ENCODE measurements around the gene MTHFD1L.
"Not testable (repeated sequence)": the region's sequence is repeated elsewhere in the genome, so short reads cannot be mapped to it uniquely, and the experiment has no call there.

MTHFD1L gene

DNA sequence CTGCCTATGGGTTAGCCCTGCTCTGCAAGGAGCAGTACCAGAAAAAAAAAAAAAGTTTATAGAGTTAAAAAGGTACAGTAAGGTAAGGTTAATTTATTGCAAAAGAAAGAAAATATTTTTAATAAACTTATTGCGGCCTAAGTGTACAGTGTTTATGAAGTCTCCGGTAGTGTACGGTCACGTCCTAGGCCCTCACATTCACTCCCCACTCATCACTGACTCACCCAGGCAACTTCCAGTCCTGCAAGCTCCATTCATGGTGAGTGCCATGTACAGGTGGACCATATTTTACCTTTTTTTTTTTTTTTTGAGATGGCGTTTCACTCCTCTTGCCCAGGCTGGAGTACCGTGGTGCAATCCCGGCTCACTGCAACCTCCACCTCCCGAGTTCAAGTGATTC is 258.1 kb downstream of the MTHFD1L start:
- DNase-seq (ENCODE audit: low read depth) = not testable (repeated sequence)

DNA sequence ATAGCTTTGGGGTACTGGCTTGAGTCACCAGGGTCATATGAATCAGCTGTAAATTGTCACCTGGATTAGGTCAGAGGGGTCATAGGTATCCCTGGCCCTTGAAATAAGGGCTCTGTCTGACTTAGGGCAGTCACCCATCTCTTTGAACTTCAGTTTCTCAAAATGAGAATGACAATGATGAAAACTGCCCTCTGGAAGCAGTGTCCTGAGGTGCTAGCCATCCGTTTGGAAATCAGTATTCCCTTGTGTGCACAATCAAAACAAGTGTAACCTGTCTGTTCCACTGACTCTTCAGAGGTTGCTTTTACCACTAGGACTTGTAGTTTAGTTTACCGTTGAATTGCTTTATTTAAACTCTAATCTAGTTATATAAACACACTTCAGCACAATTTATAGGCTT is 259.7 kb downstream of the MTHFD1L start:
- DNase-seq (ENCODE audit: low read depth) = not testable (repeated sequence)

DNA sequence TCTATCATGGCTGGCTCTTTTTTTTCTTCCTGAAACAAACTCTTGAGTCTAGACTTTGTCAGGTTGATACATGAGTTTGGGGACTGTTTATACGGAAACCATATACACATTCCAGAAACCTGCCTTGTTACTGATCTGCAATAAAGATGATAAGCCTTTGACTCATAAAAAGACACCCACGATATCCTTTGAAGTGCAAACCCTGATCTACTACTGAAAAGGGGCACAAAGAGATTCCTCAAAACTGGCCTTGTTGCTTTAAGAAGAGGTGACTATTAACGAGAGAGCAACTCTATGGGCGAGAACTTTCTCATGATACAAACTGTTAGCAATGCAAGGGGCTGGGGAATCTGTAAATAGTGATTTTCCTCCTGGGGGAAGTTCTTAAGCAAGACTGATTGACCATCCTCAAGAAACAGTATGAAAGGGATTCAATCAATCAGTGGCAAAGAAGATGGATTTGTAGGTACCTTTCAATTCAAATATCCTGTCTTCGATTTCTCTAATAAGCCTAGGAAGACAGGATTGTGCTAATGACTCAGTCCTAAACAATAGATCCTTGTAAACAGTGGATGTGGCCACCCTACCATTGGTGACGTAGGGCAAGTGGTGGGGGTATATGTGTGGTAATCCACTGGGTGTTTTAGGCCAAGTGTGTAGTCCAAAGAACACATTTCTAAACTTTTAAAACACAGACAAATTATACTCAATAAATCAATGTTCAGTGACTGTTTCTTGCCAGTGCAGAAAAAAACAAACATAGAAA is 260.3 kb downstream of the MTHFD1L start:
- DNase-seq (ENCODE audit: low read depth) = not testable (repeated sequence)

DNA sequence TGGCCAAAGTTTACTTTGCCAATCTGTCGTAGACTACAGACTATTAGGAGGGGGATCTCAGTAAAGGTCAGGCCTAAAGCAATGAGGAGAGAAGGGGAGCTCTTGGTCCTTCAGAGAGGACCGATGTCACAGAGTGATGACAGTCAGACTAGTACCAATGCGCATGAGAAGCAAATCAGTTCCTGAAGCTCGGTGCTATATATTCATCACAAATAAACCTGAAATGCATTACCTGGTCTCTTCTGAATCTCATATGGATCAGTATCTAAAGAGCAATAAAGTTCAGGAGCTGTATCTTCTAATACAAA is 260.9 kb downstream of the MTHFD1L start:
- DNase-seq (ENCODE audit: low read depth) = not testable (repeated sequence)

DNA sequence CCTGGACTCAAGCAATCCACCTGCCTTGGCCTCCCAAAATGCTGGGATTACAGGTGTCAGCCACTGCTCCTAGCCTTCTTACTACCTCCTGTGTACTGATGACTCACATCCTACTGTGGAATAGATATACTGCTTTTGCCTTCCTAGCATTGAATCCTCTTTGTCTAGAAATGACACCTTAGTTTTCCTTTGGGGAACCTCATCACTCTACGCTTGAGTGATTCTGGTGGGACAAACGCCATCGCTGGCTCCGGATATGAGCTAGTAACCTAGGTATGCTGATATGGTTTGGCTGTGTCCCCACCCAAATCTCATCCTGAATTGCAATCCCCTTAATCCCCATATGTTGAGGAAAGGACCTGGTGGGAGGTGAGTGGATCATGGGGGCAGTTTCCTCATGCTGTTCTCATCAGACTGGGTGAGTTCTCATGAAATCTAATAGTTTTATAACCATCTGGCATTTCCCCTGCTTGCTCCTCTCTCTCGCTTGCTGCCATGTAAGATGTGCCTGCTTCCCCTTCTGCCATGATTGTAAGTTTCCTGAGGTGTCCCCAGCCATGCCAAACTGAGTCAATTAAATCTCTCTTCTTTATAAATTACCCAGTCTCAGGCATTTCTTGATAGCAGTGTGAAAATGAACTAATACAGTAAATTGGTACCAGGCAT is 261.8 kb downstream of the MTHFD1L start:
- DNase-seq (ENCODE audit: low read depth) = not testable (repeated sequence)

DNA sequence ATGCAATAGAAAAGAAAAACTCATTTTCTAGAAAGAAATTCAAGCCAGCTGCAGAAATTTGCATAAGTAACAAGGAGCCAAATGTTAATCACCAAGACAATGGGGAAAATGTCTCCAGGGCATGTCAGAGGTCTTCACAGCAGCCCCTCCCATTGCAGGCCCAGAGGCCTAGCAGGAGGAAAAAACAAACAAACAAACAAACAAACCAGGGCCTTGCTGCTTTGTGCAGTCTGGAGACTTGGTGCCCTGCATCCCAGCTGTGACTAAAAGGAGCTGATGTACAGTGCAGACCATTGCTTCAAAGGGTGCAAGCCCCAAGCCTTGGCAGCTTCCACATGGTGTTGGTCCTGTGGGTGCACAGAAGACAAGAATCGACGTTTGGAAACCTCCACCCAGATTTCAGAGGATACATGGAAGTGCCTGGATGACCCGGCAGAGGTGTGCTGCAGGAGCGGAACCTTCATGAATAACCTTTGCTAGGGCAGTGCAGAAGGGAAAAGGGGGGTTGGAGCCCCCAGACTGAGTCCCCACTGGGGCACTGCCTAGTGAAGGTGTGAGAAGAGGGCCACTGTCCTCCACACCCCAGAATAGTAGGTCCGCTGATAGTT is 263.4 kb downstream of the MTHFD1L start:
- DNase-seq (ENCODE audit: low read depth) = no peak

DNA sequence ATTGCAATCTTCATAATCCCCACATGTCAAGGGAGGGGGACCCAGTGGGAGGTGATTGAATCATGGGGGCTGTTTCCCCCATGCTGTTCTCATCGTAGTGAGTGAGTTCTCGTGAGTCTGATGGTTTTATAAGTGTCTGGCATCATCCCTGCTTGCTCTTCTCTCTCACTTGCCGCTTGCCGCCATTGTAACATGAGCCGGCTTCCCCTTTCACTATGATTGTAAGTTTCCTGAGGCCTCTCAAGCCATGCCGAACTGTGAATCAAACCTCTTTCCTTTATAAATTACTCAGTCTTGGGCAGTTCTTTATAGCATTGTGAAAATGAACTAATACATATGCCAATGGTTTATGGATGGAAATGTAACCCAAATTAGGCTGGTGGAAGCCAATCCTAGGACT is 264.8 kb downstream of the MTHFD1L start:
- DNase-seq (ENCODE audit: low read depth) = no peak

DNA sequence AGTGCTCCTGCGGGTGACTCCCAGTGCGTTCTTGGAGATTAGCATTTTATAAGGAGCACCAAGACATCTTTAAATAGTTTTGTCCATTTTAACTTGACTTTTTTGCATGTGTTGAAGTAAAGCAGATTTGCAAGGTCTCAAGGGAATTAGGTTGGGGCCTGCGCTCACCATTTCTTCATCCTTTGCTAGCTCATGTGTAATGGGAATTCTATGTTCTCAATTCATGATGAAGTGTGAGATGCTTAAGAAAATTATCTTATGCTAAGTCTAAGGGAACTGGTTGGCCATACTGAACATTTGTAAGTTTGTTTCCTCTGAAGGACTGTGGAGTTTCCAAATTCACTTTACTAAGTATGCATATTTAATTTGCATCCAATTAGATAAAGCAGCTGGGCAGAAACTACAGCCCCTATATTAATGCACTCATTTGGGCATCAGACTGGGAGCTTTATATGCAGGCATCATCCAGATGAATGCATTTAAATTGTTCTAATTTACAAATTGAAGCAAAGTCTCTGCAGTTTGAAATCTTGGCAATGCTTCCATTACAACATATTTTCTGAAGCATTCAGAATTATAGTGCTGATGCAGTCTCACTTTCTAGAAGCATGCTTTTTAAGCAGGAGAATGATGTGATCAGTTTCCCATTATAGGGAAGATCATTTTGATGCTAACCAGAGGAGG is 266.0 kb downstream of the MTHFD1L start:
- DNase-seq (ENCODE audit: low read depth) = no peak

DNA sequence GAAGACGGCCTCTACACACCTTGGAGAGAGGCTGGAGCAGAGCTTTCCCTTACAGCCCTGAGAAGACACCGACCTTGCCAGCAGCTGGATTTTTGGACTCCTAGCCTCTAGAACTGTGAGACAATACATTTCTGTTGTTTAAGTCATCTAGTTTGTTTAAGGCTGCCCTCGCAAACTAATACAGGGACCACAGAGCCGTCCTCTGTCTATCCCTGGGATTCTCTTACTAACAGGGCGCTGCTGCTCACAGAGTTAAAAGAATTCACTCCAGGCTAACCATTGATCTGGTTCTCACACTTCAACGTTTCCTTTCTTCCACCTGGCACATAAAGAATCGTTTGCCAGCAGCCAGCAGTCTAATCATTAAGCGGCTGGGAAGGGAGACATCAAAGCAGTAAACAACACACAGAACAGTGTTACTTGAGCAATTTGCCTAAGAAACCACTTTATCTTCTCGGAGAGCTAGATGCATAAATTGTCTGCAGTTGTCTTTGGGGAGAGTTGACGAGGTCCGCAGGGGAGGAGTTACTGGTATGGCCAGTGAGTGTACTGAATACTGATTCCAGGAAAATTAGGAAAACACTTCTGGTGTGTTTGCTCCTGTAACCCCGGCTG is 270.7 kb downstream of the MTHFD1L start:
- no peak for DNase-seq (ENCODE audit: low read depth)

DNA sequence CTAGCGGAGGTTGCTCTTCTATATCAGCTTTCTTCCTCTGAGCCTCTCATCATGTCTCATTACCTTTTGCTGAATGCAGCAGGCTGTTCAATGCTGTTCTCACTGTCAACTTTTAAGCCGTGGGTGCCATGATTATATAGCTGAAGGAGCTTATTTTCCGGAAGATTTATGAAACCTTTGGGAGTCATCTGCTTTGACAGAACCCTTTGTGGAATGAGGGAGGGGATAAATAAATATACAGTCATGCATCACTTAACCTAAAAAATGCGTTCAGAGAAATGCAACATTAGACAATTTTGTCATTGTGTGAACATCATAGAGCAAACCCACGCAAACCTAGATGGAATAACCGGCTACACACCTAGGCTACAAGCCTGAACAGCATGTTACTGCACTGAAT is 272.0 kb downstream of the MTHFD1L start:
- no peak for DNase-seq (ENCODE audit: low read depth)

DNA sequence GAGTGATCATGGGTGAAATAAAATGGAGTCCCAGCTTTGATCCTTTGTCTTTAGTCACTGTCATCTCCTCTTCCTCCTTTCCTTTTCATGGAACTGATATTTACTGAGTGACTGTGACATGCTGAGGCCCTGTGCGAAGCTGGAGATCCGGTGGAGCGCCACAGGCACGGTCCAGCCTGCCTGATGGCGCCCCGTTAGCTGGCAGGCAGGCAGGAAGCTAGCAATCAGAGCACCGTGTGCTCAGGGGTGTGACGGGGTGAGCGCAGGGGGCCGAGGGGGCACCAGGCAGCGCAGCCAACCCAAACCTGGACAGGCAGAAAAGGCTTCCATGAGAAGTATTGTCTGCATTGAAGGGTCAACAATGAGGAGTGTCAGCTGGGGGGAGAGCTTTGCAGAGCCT is 274.0 kb downstream of the MTHFD1L start:
- DNase-seq (ENCODE audit: low read depth) = no peak

DNA sequence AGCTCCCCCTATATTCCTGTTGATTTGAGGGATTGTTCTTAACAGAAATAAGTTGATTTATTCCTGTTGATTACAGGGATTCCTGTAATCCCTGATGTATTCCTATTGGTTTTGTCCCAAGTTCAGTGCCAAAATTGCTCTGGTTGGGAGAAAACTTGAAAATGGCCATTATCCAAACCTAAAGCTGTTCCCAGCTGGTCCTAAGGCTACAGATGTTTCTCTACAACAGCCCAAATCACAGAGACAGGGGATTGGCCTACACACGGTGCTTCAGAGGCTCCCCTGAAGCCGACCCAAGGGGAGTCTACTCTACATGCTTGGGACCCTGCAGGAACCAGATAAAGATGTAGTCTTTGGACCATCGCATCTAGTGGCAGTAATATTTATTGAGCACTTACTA is 275.3 kb downstream of the MTHFD1L start:
- DNase-seq (ENCODE audit: low read depth) = no peak

DNA sequence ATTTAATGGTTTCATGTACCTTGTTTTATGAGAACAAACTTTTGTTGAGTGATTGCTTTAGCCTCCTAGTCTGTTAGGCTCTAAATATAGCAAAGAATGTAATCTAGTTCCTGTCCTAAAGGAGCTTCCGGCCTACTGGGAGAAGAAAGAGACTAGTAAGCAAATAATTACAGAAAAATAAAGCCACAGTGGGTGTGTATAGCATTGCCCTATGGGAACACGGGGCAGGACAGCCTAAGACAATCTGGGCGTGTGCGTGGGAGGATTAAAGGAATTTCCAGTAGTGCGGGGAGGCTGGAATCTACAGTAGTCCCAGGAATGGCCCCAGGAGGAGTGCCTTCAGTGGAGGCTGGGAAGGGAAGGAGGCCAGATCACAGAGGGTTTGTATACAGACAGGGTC is 276.2 kb downstream of the MTHFD1L start:
- DNase-seq (ENCODE audit: low read depth) = peak; percentile 1

DNA sequence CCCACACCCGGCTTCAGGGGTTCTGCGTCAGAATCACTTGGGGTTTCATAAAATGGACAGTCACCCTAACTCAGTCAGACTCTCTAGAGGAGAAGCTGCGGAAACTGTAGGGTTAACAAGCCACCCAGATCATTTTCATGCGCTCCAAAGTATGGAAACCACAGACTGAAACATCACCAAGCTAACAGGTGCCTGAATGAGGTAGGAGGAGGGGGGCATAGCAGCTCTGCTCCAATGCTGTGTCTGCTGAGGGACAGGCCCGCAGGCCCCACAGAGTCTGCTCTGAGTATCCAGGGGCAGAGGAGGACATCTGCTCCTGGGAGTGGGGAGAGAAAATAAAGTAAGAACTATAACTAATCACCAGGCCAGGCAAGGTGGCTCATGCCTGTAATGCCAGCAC is 277.2 kb downstream of the MTHFD1L start:
- no peak for DNase-seq (ENCODE audit: low read depth)

DNA sequence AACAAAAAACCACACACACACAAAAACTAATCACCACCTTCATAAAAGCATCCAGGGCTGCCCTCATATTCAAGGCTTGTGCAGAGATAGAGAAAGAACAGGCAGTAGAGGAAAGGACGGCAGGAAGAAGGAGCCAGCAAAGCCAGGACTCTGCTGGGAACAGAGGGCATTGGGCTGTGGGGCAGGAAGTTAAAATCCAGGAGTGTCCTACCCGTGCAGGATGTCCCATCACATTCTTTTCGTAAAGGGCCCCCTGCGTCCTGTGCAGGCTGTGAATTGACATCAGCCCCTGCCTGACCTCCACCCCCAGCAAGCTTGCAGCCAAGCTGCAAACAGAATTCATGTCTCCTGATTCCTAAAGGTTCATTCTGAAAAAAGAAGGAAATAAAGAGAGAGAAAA is 277.8 kb downstream of the MTHFD1L start:
- no peak for DNase-seq (ENCODE audit: low read depth)

DNA sequence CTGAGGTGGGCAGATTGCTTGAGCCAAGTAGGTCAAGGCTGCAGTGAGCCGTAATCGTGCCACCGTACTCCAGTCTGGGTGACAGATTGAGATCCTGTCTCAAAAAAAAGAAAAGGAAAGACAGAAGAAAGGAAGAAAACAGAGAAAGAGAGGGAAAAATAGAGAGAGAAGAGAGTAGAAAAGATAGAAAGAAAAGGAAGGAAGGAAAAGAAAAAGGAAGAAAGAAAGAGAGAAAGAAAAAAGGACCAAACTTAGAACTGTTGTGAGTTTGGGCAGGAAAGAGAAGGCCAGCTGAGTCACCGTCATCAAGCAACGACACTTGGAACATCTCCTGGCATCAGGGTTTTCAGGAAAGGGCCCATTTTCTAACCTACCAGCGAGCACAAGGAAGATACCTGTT is 278.3 kb downstream of the MTHFD1L start:
- DNase-seq (ENCODE audit: low read depth) = no peak

DNA sequence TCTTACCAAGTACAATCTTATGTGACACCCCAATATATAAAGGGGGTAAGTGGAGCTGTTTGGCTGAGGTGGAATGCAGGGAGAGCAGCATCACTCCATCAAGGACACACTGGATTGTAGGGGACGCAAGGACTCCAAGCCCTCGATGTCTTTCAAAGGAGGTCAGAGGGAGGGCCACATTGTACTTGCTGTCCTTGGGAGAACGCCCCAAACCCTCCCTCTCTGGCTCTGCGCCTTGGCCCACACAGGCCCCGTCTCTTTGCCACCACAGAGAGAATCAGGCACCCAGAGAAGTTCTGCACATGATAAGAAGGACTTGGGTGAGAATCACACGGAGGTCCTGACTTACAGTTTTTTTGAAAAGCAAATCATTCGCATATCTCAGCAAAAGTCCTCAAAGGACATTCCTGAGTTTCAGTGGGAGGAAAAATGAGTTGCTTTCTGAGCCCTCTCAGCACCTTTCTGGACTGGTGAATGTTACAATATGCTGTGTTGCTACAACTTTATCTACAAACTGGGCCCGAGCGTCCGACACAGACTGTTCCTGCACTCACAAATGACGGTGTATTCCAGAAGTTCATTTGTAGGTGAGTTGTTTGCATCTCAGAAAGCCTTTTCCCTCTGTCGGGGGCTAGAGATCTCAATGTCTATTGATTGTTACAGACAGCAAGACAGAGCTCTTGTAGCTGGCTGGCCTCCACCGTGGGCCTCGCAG is 281.8 kb downstream of the MTHFD1L start:
- no peak for DNase-seq (ENCODE audit: low read depth)

DNA sequence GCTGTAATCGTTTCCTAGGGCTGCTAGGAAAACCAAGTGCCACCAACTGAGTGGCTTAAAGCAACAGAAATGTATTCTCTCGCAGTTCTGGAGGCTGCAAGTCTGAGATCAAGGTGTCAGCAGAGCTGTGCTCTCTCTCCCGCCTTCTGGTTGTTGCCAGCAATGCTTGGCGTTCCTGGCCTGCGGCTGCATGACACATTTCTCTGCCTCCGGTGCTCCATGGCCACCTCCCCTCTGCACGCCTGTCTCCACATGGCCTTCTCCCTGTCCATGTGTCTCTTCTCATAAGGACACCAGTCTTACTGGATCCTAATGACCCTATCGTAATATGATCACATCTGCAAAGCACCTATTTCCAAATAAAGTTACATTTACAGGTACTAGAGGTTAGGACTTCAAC is 282.6 kb downstream of the MTHFD1L start:
- DNase-seq (ENCODE audit: low read depth) = no peak

DNA sequence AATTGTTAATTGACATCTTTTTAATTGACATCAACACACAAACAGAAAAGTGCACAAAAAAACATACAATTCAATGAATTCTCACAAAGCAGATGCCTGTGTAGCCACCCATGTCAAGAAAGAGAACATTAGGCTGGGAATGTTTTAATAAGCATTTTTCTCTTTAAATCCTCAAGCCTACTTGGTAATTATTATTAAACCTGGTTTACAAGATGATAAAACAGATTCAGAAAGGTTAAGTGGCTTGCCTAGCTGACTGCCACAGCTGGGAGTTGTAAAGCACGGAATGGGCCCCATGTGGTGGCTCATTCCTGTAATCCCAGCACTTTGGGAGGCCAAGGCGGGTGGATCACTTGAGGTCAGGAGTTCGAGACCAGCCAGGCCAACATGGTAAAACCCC is 284.3 kb downstream of the MTHFD1L start:
- DNase-seq (ENCODE audit: low read depth) = no peak

Measured in CMK (cell line).